Breast epithelium (tissue), 3 donors: ENCODE measurements around the gene TMEM245.

Experiments
- POLR2A ChIP-seq: fragments of 450-650 bp; IDR thresholded peaks from one replicate; pipeline ENCODE4 v1.6.1; 2016; ENCODE audit warnings: antibody characterized with exemption, mild to moderate bottlenecking, moderate library complexity
- POLR2AphosphoS5 ChIP-seq, 3 donors: sonication (generic); formaldehyde crosslinking; IDR thresholded peaks; one replicate each; pipeline ENCODE4 v1.6.1; 2017; ENCODE audit warnings: antibody characterized with exemption in 3 of 3
- TF ChIP-seq, protein P1 (sequence below), 3 donors: fragments of 450-650 bp; IDR thresholded peaks; one replicate each; pipeline ENCODE4 v1.5.1; 2016 to 2017; ENCODE audit warnings: antibody characterized with exemption in 3 of 3, mild to moderate bottlenecking in 3 of 3, moderate library complexity in 3 of 3

DNA sequence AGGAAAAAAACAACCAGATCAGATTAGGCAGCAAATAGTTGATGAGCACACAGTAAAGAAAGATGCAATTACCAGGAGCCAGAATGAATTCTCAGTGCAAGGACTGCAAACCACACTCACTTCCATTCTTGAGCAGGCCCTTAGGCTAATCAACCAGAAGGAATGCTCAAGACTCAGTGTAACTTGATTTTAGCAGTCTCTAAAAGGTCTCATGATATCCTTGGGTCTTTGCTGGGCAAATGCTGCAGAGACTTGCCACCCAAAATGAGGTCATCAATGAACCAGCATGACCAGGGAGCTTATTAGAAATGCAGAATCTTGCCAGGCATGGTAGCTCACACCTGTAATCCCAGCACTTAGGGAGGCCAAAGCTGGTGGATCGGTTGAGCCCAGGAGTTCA, 20.1 kb upstream of the TMEM245 start:
- TF ChIP-seq, protein P1, sequence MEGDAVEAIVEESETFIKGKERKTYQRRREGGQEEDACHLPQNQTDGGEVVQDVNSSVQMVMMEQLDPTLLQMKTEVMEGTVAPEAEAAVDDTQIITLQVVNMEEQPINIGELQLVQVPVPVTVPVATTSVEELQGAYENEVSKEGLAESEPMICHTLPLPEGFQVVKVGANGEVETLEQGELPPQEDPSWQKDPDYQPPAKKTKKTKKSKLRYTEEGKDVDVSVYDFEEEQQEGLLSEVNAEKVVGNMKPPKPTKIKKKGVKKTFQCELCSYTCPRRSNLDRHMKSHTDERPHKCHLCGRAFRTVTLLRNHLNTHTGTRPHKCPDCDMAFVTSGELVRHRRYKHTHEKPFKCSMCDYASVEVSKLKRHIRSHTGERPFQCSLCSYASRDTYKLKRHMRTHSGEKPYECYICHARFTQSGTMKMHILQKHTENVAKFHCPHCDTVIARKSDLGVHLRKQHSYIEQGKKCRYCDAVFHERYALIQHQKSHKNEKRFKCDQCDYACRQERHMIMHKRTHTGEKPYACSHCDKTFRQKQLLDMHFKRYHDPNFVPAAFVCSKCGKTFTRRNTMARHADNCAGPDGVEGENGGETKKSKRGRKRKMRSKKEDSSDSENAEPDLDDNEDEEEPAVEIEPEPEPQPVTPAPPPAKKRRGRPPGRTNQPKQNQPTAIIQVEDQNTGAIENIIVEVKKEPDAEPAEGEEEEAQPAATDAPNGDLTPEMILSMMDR (IDR thresholded peaks at IDR 0.05): no peak
- TF ChIP-seq POLR2A (no peak), POLR2AphosphoS5 (IDR thresholded peaks at IDR 0.05) (no peak)
